Right kidney (tissue), 1 donor: ENCODE results near the gene MAN1C1.
"Not testable (repeated sequence)": the region's sequence is repeated elsewhere in the genome, so short reads cannot be mapped to it uniquely, and the experiment has no call there.

Source experiments
- DNase-seq: peaks from one replicate; pipeline ENCODE4 v3.0.0-alpha.2; 2016

The MAN1C1 gene

GRCh38 chr1:25714372-25714931 is 97.9 kb downstream of the MAN1C1 start:
- DNase-seq: no peak

GRCh38 chr1:25715888-25716287 is 99.3 kb downstream of the MAN1C1 start:
- no peak for DNase-seq

GRCh38 chr1:25716320-25716719 is 99.7 kb downstream of the MAN1C1 start:
- DNase-seq: no peak

GRCh38 chr1:25718732-25719131 is 102.1 kb downstream of the MAN1C1 start:
- no peak for DNase-seq

- DNase-seq: no peak
These were observed 104.0 kb downstream of the MAN1C1 start for GRCh38 chr1:25720624-25721023.

- DNase-seq: no peak
These were observed 106.8 kb downstream of the MAN1C1 start for GRCh38 chr1:25723250-25723880.

GRCh38 chr1:25724201-25724600 is 107.6 kb downstream of the MAN1C1 start:
- no peak for DNase-seq

- DNase-seq: no peak
These were observed 108.4 kb downstream of the MAN1C1 start for GRCh38 chr1:25724966-25725365.

- no peak for DNase-seq
These were observed 108.9 kb downstream of the MAN1C1 start for GRCh38 chr1:25725482-25725881.

- DNase-seq: no peak
These were observed 110.5 kb downstream of the MAN1C1 start for GRCh38 chr1:25727088-25727487.

- peak; percentile 66 for DNase-seq
These were observed 111.2 kb downstream of the MAN1C1 start for GRCh38 chr1:25727635-25728286.

- DNase-seq: no peak
These were observed 111.8 kb downstream of the MAN1C1 start for GRCh38 chr1:25728301-25728935.

- no peak for DNase-seq
These were observed 112.5 kb downstream of the MAN1C1 start for GRCh38 chr1:25729045-25729444.

- DNase-seq: no peak
These were observed 113.4 kb downstream of the MAN1C1 start for GRCh38 chr1:25729790-25730644.

- DNase-seq: no peak
These were observed 114.6 kb downstream of the MAN1C1 start for GRCh38 chr1:25731148-25731547.

GRCh38 chr1:25731626-25732370 is 115.2 kb downstream of the MAN1C1 start:
- DNase-seq: no peak

- no peak for DNase-seq
These were observed 116.2 kb downstream of the MAN1C1 start for GRCh38 chr1:25732821-25733220.

GRCh38 chr1:25733271-25733670 is 116.7 kb downstream of the MAN1C1 start:
- no peak for DNase-seq

- DNase-seq: not testable (repeated sequence)
These were observed 118.4 kb downstream of the MAN1C1 start for GRCh38 chr1:25734991-25735390.

- no peak for DNase-seq
These were observed 119.5 kb downstream of the MAN1C1 start for GRCh38 chr1:25735956-25736529.

- DNase-seq: peak; percentile 49
These were observed 120.5 kb downstream of the MAN1C1 start for GRCh38 chr1:25737130-25737529.
